SU-DHL-6 (cell line): ENCODE measurements around the gene TMEM50B.

ENCODE experiments used
- CTCF ChIP-seq: fragments of 200-600 bp; sonication (generic); IDR thresholded peaks from one replicate; pipeline ENCODE4 v1.5.1; 2017; ENCODE audit warnings: antibody characterized with exemption, mild to moderate bottlenecking, low read length, moderate library complexity; ENCODE audit not compliant: insufficient read depth, poor library complexity, severe bottlenecking
- EZH2phosphoT487 ChIP-seq: fragments of 200-600 bp; sonication (generic), shearing (Covaris generic); conservative IDR thresholded peaks from 2 replicates; pipeline ENCODE4 v1.6.1; 2018; ENCODE audit warnings: mild to moderate bottlenecking, antibody characterized with exemption, low read length, moderate library complexity, mixed read lengths

GRCh38 chr21:33451634-33452071, 28.1 kb downstream of the TMEM50B start:
- TF ChIP-seq CTCF (no peak), EZH2phosphoT487 (no peak)
